Endothelial cell of umbilical vein (primary cell): ENCODE measurements around the gene HABP2. TPM values are rescaled to one million over a fixed set of nuclear protein-coding genes. Genes with fewer than 3 reads are reported as not detected.

ENCODE experiments used
- BruUV-seq: library from RNA; stranded (reverse); fragments of 400-500 nt; replicated peaks from 2 replicates; lab custom pipeline; 2021; lab: Mats Ljungman, UMichigan
- CTCF ChIA-PET: fragments of 300-600, 350-600 bp; sonication (Branson Sonifier 250); formaldehyde crosslinking; loops from one replicate; lab custom pipeline; 2021; ENCODE audit warnings: antibody characterized with exemption, inconsistent platforms; lab: Charles Lee
- POLR2A ChIA-PET: fragments of 300-600, 350-600 bp; sonication (Branson Sonifier 250); formaldehyde crosslinking; loops from one replicate; lab custom pipeline; 2021; ENCODE audit warnings: antibody characterized with exemption, inconsistent platforms; lab: Charles Lee
- DNase-seq: peaks from one replicate; pipeline ENCODE4 v3.0.0-alpha.2; 2011; ENCODE audit warnings: low read depth, low spot score
- FAIRE-seq: peaks from 2 replicates; lab custom pipeline; 2011; peaks lifted over from hg19 to GRCh38; lab: Jason Lieb, UNC
- H2AFZ ChIP-seq: 2 replicates; pipeline ENCODE4 v1.6.0; 2012; ENCODE audit warnings: low read depth, low read length, control low read depth, inconsistent platforms
- H3K27ac ChIP-seq: 2 replicates; pipeline ENCODE4 v1.5.1; 2011; ENCODE audit warnings: low read depth, mild to moderate bottlenecking, control low read depth, low read length, moderate library complexity; ENCODE audit not compliant: insufficient read depth
- H3K27me3 ChIP-seq, 2 experiments: 2 replicates each; pipeline versions ENCODE4 v1.6.0 to v1.6.1; 2011; ENCODE audit warnings: low read length in 2 of 2, mixed read lengths in 1 of 2; ENCODE audit not compliant: control insufficient read depth in 2 of 2, insufficient read depth in 2 of 2
- H3K36me3 ChIP-seq, 2 experiments: 2 replicates in 1 of 2; 3 replicates in 1 of 2; pipeline ENCODE4 v1.5.1; 2011; ENCODE audit warnings: low read length in 2 of 2, mild to moderate bottlenecking in 1 of 2, moderate library complexity in 1 of 2; ENCODE audit not compliant: control insufficient read depth in 2 of 2, insufficient read depth in 2 of 2; ENCODE audit errors: extremely low read depth in 1 of 2
- H3K4me1 ChIP-seq: 3 replicates; pipeline ENCODE4 v1.5.1; 2011; ENCODE audit warnings: mild to moderate bottlenecking, low read length; ENCODE audit not compliant: control insufficient read depth, insufficient read depth; ENCODE audit errors: extremely low read depth
- H3K4me2 ChIP-seq: 2 replicates; pipeline ENCODE4 v1.6.1; 2011; ENCODE audit warnings: low read length, control low read depth, mixed read lengths; ENCODE audit not compliant: insufficient read depth
- H3K4me3 ChIP-seq, 3 experiments: fragments of 200-600 bp in 1 of 3; sonication (generic), shearing (Covaris generic) in 1 of 3; replicated peaks in 1 of 3; 2 replicates each; pipeline ENCODE4 v1.5.1; 2011 to 2016; ENCODE audit warnings: control low read depth in 3 of 3, low read length in 3 of 3, mild to moderate bottlenecking in 2 of 3, inconsistent platforms in 1 of 3, low read depth in 1 of 3, moderate library complexity in 1 of 3; ENCODE audit not compliant: insufficient read depth in 1 of 3
- H3K79me2 ChIP-seq: 2 replicates; pipeline ENCODE4 v1.6.0; 2012; ENCODE audit warnings: low read length, inconsistent platforms; ENCODE audit not compliant: control insufficient read depth, insufficient read depth
- H3K9ac ChIP-seq: replicated peaks from 2 replicates; pipeline ENCODE3; 2011; ENCODE audit warnings: low read length, control low read depth; ENCODE audit not compliant: insufficient read depth; ENCODE audit errors: extremely low read depth
- H3K9me1 ChIP-seq: replicated peaks from 3 replicates; pipeline ENCODE4 v1.6.0; 2011; ENCODE audit warnings: mild to moderate bottlenecking, low read length; ENCODE audit not compliant: control insufficient read depth, insufficient read depth; ENCODE audit errors: extremely low read depth
- H3K9me3 ChIP-seq: replicated peaks from 2 replicates; pipeline ENCODE4 v1.5.1; 2012; ENCODE audit warnings: low read length, inconsistent platforms; ENCODE audit not compliant: control insufficient read depth, insufficient read depth
- H4K20me1 ChIP-seq: replicated peaks from 2 replicates; pipeline ENCODE3; 2011; ENCODE audit warnings: mild to moderate bottlenecking, low read length; ENCODE audit not compliant: control insufficient read depth, insufficient read depth; ENCODE audit errors: extremely low read depth
- CTCF ChIP-seq, 2 donors: IDR thresholded peaks; 1 replicate in 1 of 2; 2 replicates in 1 of 2; pipeline ENCODE4 v1.5.1; 2011; ENCODE audit warnings: low read length in 2 of 2, mild to moderate bottlenecking in 2 of 2, moderate library complexity in 2 of 2, control low read depth in 1 of 2, inconsistent platforms in 1 of 2, low read depth in 1 of 2; ENCODE audit not compliant: insufficient read depth in 1 of 2; ENCODE audit errors: extremely low read depth in 1 of 2
- EZH2 ChIP-seq: IDR thresholded peaks from 2 replicates; pipeline ENCODE4 v1.6.1; 2012; ENCODE audit warnings: borderline replicate concordance, low read depth, mild to moderate bottlenecking, moderate library complexity, low read length, inconsistent platforms; ENCODE audit not compliant: severe bottlenecking
- FOS ChIP-seq: IDR thresholded peaks from 2 replicates; pipeline ENCODE4 v1.6.1; 2011; ENCODE audit warnings: mild to moderate bottlenecking, low read length, moderate library complexity, borderline replicate concordance; ENCODE audit not compliant: insufficient read depth
- GATA2 ChIP-seq: IDR thresholded peaks from 2 replicates; pipeline ENCODE4 v1.7.0; 2011; ENCODE audit warnings: low read depth, mild to moderate bottlenecking, moderate library complexity, mixed read lengths, low read length; ENCODE audit not compliant: insufficient read length, insufficient read depth
- JUN ChIP-seq: IDR thresholded peaks from 2 replicates; pipeline ENCODE4 v1.6.1; 2011; ENCODE audit warnings: borderline replicate concordance, low read depth; ENCODE audit not compliant: insufficient read length, insufficient read depth
- MAX ChIP-seq: IDR thresholded peaks from 2 replicates; pipeline ENCODE4 v1.6.1; 2011; ENCODE audit not compliant: insufficient read depth, insufficient read length
- MYC ChIP-seq: IDR thresholded peaks from one replicate; pipeline ENCODE4 v1.6.1; 2011; ENCODE audit warnings: mild to moderate bottlenecking, low read depth, low read length
- POLR2A ChIP-seq: IDR thresholded peaks from 2 replicates; pipeline ENCODE4 v1.6.1; 2012; ENCODE audit warnings: low read depth, mild to moderate bottlenecking, control low read depth, low read length
- POLR2AphosphoS5 ChIP-seq: IDR thresholded peaks from 2 replicates; pipeline ENCODE4 v1.6.1; 2012; ENCODE audit warnings: low read depth, mild to moderate bottlenecking, control low read depth, low read length, moderate library complexity; ENCODE audit not compliant: insufficient read depth
- dilution Hi-C: fragments of 300-500 bp; cut with MboI; formaldehyde crosslinking; loops from one replicate; pipeline ENCODE4 v1.15.0; 2019; ENCODE audit warnings: low sequenced_read_pairs; ENCODE audit not compliant: extremely low pct_ligation_motif_present
- intact Hi-C: fragments of 100-400 bp; cut with micrococcal nuclease; formaldehyde crosslinking; loops from one replicate; pipeline ENCODE4 v1.10.0; 2022
- polyA plus RNA-seq, 4 experiments: library from polyadenylated mRNA; depleted of rRNA in 3 of 4; stranded (reverse) in 3 of 4; unstranded in 1 of 4; fragments of >200 nt; gene quantifications; 2 replicates each; pipeline versions ENCODE4 v1.2.1 to v1.2.3, GENCODE V29; 2011 to 2012; ENCODE audit warnings: missing spikeins in 1 of 4
- total RNA-seq: library from RNA; stranded (reverse); gene quantifications from 2 replicates; pipeline ENCODE4 v1.2.3, GENCODE V29; 2021

HABP2 gene
- total and polyA plus RNA-seq, 2 donors (not counting 3 experiments of a cell fraction or from before 2014, with no cell fraction given): 0.04 TPM; not detected in 1

GRCh38 chr10:113560071-113560470 is 7.2 kb downstream of the HABP2 start:
- POLR2A ChIA-PET: no interaction called here
- BruUV-seq: no TSS peak

More at GRCh38 chr10:113560071-113560470, 7.2 kb downstream of the HABP2 start:
- CTCF ChIA-PET: interaction anchor here (0.8 kb wide), 1 partner anchor 21 kb away, joined by 3 read pairs; no protein-coding TSS in a partner anchor
- DNase-seq: no peak
- intact Hi-C loops (loop anchor here (5.0 to 10.0 kb wide), 3 partner anchors 608 to 993 kb away; partner anchors contain the start of gene TCF7L2), dilution Hi-C loops (no loop called here)
- no peaks in the 10 kb centered on the region for H4K20me1 ChIP-seq
- no peak overlapping the region for H3K27ac ChIP-seq
- H2AFZ ChIP-seq: no peak overlapping the region
- H3K9ac ChIP-seq: no peak overlapping the region
- no peaks in the 10 kb centered on the region for H3K36me3 ChIP-seq
- H3K4me2 ChIP-seq: no peak overlapping the region
- TF ChIP-seq MYC (no peak), POLR2AphosphoS5 (no peak), MAX (no peak), FOS (no peak), POLR2A (no peak), JUN (no peak), EZH2 (no peak), GATA2 (no peak), CTCF (IDR thresholded peaks at IDR 0.05; ENCODE audit: extremely low read depth in 1 of 2, insufficient read depth in 1 of 2, low read depth in 1 of 2, low read length in 2 of 2) (no peak)
- no peak for FAIRE-seq
- H3K4me3 ChIP-seq: no peak overlapping the region
- H3K9me3 ChIP-seq: no peaks in the 10 kb centered on the region
- no peaks in the 10 kb centered on the region for H3K27me3 ChIP-seq
- no peaks in the 10 kb centered on the region for H3K9me1 ChIP-seq
- no peaks in the 10 kb centered on the region for H3K79me2 ChIP-seq
- H3K4me1 ChIP-seq: peaks cover 22% of the 10 kb centered on the region
